Astrocyte (in vitro differentiated cells and primary cell): ENCODE results near the gene SULT2B1. TPM values are rescaled to one million over a fixed set of nuclear protein-coding genes. Genes with fewer than 3 reads are reported as not detected.

Experiments
- DNase-seq: peaks from one replicate; pipeline ENCODE4 v3.0.0-alpha.2; 2010; ENCODE audit warnings: low read depth
- FAIRE-seq: peaks from 2 replicates; lab custom pipeline; 2011; peaks lifted over from hg19 to GRCh38; lab: Jason Lieb, UNC
- H2AFZ ChIP-seq: 2 replicates; pipeline ENCODE4 v1.6.0; 2012; ENCODE audit warnings: low read depth, low read length, inconsistent platforms
- H3K27ac ChIP-seq: 2 replicates; pipeline ENCODE4 v1.5.1; 2011; ENCODE audit warnings: low read depth, low read length, inconsistent platforms
- H3K27me3 ChIP-seq: 2 replicates; pipeline ENCODE4 v1.6.0; 2011; ENCODE audit warnings: low read length, inconsistent platforms; ENCODE audit not compliant: insufficient read depth
- H3K36me3 ChIP-seq: 2 replicates; pipeline ENCODE4 v1.5.1; 2011; ENCODE audit warnings: low read length, inconsistent platforms; ENCODE audit not compliant: insufficient read depth
- H3K4me1 ChIP-seq: 2 replicates; pipeline ENCODE4 v1.5.1; 2011; ENCODE audit warnings: low read length, inconsistent platforms; ENCODE audit not compliant: insufficient read depth
- H3K4me2 ChIP-seq: 2 replicates; pipeline ENCODE4 v1.6.0; 2012; ENCODE audit warnings: low read length, inconsistent platforms
- H3K4me3 ChIP-seq: 2 replicates; pipeline ENCODE4 v1.5.1; 2011; ENCODE audit warnings: low read depth, mild to moderate bottlenecking, low read length, inconsistent platforms; ENCODE audit not compliant: insufficient read depth
- H3K79me2 ChIP-seq: 2 replicates; pipeline ENCODE4 v1.6.0; 2012; ENCODE audit warnings: mild to moderate bottlenecking, low read length, inconsistent platforms; ENCODE audit not compliant: insufficient read depth
- H3K9ac ChIP-seq: 2 replicates; pipeline ENCODE4 v1.6.0; 2012; ENCODE audit warnings: mild to moderate bottlenecking, low read length, inconsistent platforms
- H3K9me3 ChIP-seq: 2 replicates; pipeline ENCODE4 v1.5.1; 2012; ENCODE audit warnings: low read depth, mild to moderate bottlenecking, low read length, inconsistent platforms; ENCODE audit not compliant: insufficient read depth
- H4K20me1 ChIP-seq: 2 replicates; pipeline ENCODE4 v1.6.0; 2012; ENCODE audit warnings: low read length, inconsistent platforms; ENCODE audit not compliant: insufficient read depth
- H3K27ac Mint-ChIP-seq: one replicate; pipeline ENCODE4 v1.8.0; 2021; ENCODE audit warnings: mild to moderate bottlenecking, mixed read lengths; ENCODE audit not compliant: unreplicated experiment
- H3K27me3 Mint-ChIP-seq: one replicate; pipeline ENCODE4 v1.8.0; 2021; ENCODE audit warnings: low read depth, mixed read lengths; ENCODE audit not compliant: unreplicated experiment
- H3K36me3 Mint-ChIP-seq: one replicate; pipeline ENCODE4 v1.8.0; 2021; ENCODE audit warnings: low read depth, mixed read lengths; ENCODE audit not compliant: unreplicated experiment
- H3K4me1 Mint-ChIP-seq: one replicate; pipeline ENCODE4 v1.8.0; 2021; ENCODE audit warnings: low read depth, mixed read lengths; ENCODE audit not compliant: unreplicated experiment
- H3K4me3 Mint-ChIP-seq: one replicate; pipeline ENCODE4 v1.8.0; 2021; ENCODE audit warnings: mild to moderate bottlenecking, moderate library complexity, mixed read lengths; ENCODE audit not compliant: unreplicated experiment
- H3K9me3 Mint-ChIP-seq: one replicate; pipeline ENCODE4 v1.8.0; 2021; ENCODE audit warnings: mild to moderate bottlenecking, mixed read lengths; ENCODE audit not compliant: unreplicated experiment
- EZH2 ChIP-seq: IDR thresholded peaks from 2 replicates; pipeline ENCODE4 v1.6.1; 2012; ENCODE audit warnings: mild to moderate bottlenecking, low read length, inconsistent platforms; ENCODE audit not compliant: insufficient read depth
- total RNA-seq: library from RNA; stranded (reverse); gene quantifications from 2 replicates; pipeline ENCODE4 v1.2.1, GENCODE V29; 2021
- TF ChIP-seq, protein P1 (sequence below): IDR thresholded peaks from 2 replicates; pipeline ENCODE4 v1.5.1; 2011; ENCODE audit warnings: low read depth, mild to moderate bottlenecking, inconsistent platforms, low read length, moderate library complexity; ENCODE audit not compliant: insufficient read depth

Gene SULT2B1
- total RNA-seq, 1 donor from 2014 or later, result not detected

DNA sequence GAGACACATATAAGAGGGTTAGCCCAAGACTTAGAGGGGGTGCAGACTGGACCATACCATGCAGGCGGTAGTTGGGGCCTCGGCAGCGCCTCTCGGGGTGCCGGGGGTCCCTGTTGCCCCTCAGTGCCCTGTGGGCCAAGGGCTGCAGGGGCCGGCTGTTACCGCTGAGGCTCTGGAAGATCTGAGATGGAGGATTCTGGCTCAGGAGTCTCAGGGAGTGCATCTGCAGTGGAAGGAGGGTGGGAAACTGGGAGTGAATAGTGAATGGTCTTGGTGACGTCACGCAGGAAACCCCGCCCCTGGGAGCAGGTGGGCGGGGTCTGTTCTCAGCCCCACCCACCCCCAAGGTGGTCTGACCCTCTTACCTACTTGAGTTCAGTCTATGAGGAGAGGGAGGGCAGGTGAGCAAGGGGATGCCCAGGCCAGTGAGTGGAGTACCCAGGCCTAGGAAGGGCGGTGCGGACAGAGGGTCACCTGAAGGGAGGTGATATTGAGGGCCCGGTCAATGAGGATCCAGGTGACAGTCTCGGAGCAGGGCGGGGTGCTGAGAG, 86.9 kb downstream of the SULT2B1 start:
- no peak for DNase-seq
- FAIRE-seq, result no peak
- H3K27ac Mint-ChIP-seq, result no peak overlapping the region

DNA sequence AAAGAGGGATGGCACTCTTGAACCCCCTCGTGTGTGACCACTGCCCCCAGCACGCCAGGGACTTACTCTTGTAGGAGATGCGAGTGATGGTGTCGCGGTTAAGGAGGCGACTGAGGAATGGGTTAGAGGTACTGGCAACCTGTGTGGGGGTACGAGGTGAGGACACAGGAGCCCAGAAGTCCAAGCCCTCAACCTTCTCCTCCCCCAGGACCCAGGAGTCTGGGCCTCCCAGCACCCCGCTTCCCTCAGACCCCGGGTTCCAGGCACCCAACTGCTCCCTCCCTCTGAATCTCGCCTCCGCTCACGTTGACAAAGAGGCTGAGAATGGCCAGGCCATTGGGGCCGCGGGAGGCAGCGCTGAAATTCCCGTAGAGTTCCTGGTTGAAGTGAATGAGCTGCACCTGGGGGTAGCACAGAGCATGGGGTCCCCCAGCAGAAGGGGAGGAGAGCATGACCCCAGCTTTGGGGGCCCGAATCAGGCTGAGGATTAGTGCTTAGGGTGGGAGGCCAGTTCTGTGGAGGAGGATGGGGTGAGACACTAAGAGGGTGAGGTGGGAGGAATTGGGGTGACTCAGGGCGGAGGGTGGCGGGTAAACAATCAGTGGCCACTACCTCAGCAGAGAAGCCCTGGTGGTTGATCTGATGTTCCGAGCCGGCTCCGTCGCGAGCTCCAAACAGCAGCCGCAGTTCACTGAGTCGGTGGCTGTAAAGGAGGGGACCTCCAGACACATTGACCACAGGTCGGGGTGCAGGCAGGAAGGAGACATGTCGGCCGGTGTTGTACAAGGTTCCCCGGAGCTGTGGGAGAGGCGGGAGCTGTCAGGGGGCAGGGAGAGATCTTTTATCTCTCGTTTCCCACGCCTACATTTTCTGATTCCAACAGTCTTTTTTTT, 87.8 kb downstream of the SULT2B1 start:
- TF ChIP-seq, protein P1, sequence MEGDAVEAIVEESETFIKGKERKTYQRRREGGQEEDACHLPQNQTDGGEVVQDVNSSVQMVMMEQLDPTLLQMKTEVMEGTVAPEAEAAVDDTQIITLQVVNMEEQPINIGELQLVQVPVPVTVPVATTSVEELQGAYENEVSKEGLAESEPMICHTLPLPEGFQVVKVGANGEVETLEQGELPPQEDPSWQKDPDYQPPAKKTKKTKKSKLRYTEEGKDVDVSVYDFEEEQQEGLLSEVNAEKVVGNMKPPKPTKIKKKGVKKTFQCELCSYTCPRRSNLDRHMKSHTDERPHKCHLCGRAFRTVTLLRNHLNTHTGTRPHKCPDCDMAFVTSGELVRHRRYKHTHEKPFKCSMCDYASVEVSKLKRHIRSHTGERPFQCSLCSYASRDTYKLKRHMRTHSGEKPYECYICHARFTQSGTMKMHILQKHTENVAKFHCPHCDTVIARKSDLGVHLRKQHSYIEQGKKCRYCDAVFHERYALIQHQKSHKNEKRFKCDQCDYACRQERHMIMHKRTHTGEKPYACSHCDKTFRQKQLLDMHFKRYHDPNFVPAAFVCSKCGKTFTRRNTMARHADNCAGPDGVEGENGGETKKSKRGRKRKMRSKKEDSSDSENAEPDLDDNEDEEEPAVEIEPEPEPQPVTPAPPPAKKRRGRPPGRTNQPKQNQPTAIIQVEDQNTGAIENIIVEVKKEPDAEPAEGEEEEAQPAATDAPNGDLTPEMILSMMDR, result no peak
- TF ChIP-seq EZH2, result no peak
- H3K9me3 Mint-ChIP-seq, result no peaks in the 10 kb centered on the region
- peaks cover 3% of the 10 kb centered on the region for H3K4me1 Mint-ChIP-seq
- DNase-seq (no peak), FAIRE-seq (no peak)
- peaks cover 3% of the 10 kb centered on the region for H3K27me3 ChIP-seq
- peaks cover 24% of the 10 kb centered on the region for H3K4me1 ChIP-seq
- H3K9me3 ChIP-seq, result no peaks in the 10 kb centered on the region
- H3K27ac ChIP-seq, result no peak overlapping the region
- no peaks in the 10 kb centered on the region for H3K36me3 ChIP-seq
- H3K27ac Mint-ChIP-seq, result no peak overlapping the region
- H2AFZ ChIP-seq, result no peak overlapping the region
- H4K20me1 ChIP-seq, result no peaks in the 10 kb centered on the region
- H3K79me2 ChIP-seq, result no peaks in the 10 kb centered on the region
- no peak overlapping the region for H3K4me3 Mint-ChIP-seq
- H3K27me3 Mint-ChIP-seq, result peaks cover 7% of the 10 kb centered on the region
- no peak overlapping the region for H3K9ac ChIP-seq
- no peak overlapping the region for H3K4me2 ChIP-seq
- H3K36me3 Mint-ChIP-seq, result peaks cover 2% of the 10 kb centered on the region
- no peak overlapping the region for H3K4me3 ChIP-seq

More for the DNA sequence above, 86.9 kb downstream of the SULT2B1 start:
- H3K27me3 ChIP-seq, result peaks cover 3% of the 10 kb centered on the region
- H3K36me3 ChIP-seq, result no peaks in the 10 kb centered on the region
- peaks cover 3% of the 10 kb centered on the region for H3K4me1 Mint-ChIP-seq
- H3K4me3 ChIP-seq, result no peak overlapping the region
- no peaks in the 10 kb centered on the region for H3K9me3 Mint-ChIP-seq
- H3K4me3 Mint-ChIP-seq, result peak overlapping the region; percentile 83
- peaks cover 2% of the 10 kb centered on the region for H3K36me3 Mint-ChIP-seq
- no peaks in the 10 kb centered on the region for H4K20me1 ChIP-seq
- H3K4me1 ChIP-seq, result peaks cover 32% of the 10 kb centered on the region
- H3K4me2 ChIP-seq, result no peak overlapping the region
- H3K9ac ChIP-seq, result no peak overlapping the region
- H3K79me2 ChIP-seq, result no peaks in the 10 kb centered on the region
- peaks cover 7% of the 10 kb centered on the region for H3K27me3 Mint-ChIP-seq
- no peaks in the 10 kb centered on the region for H3K9me3 ChIP-seq
- TF ChIP-seq, protein P1, result no peak
- TF ChIP-seq EZH2, result no peak
- H2AFZ ChIP-seq, result no peak overlapping the region
- H3K27ac ChIP-seq, result no peak overlapping the region

DNA sequence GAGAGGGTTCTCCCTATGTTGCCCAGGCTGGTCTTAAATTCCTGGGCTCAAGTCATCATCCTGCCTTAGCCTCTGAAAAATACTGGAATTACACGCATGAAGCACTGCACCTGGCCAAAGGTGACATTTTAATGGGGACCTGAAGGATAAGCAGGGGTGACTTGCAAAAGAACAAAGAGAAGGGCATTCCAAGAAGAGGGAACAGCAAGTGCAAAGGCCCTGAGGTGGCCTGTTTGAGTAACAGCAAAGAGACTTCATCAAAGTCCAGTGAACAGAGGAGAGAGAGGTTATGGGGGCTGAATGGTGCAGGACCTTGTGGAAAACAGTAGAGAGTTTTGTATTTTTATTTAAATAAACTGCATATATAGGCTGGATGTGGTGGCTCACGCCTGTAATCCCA, 89.9 kb downstream of the SULT2B1 start:
- H3K79me2 ChIP-seq, result no peaks in the 10 kb centered on the region
- H3K4me3 ChIP-seq, result no peak overlapping the region
- H3K9me3 Mint-ChIP-seq, result no peaks in the 10 kb centered on the region
- H3K36me3 ChIP-seq, result no peaks in the 10 kb centered on the region
- no peaks in the 10 kb centered on the region for H3K9me3 ChIP-seq
- H3K9ac ChIP-seq, result no peak overlapping the region
- TF ChIP-seq EZH2, result no peak
- TF ChIP-seq, protein P1, result no peak
- no peaks in the 10 kb centered on the region for H4K20me1 ChIP-seq
- no peak overlapping the region for H3K27ac ChIP-seq
- H3K36me3 Mint-ChIP-seq, result peaks cover 2% of the 10 kb centered on the region
- FAIRE-seq (no peak), DNase-seq (no peak)
- no peak overlapping the region for H2AFZ ChIP-seq
- peaks cover 4% of the 10 kb centered on the region for H3K27me3 Mint-ChIP-seq
- peaks cover 7% of the 10 kb centered on the region for H3K4me1 Mint-ChIP-seq
- H3K4me1 ChIP-seq, result peaks cover 28% of the 10 kb centered on the region
- H3K4me2 ChIP-seq, result no peak overlapping the region
- H3K27ac Mint-ChIP-seq, result no peak overlapping the region
- no peak overlapping the region for H3K4me3 Mint-ChIP-seq
- no peaks in the 10 kb centered on the region for H3K27me3 ChIP-seq
